IPS-NIHi7 (cell line): ENCODE measurements around the gene KRTCAP2.
A peak's percentile ranks its signal among the peaks of the same experiment; 100 is the strongest.
"Not testable (repeated sequence)": the region's sequence is repeated elsewhere in the genome, so short reads cannot be mapped to it uniquely, and the experiment has no call there.

Source experiments
- DNase-seq: peaks from one replicate; pipeline ENCODE4 v3.0.0; 2012; ENCODE audit warnings: mixed read lengths; ENCODE audit errors: extremely low spot score

Gene KRTCAP2

DNA sequence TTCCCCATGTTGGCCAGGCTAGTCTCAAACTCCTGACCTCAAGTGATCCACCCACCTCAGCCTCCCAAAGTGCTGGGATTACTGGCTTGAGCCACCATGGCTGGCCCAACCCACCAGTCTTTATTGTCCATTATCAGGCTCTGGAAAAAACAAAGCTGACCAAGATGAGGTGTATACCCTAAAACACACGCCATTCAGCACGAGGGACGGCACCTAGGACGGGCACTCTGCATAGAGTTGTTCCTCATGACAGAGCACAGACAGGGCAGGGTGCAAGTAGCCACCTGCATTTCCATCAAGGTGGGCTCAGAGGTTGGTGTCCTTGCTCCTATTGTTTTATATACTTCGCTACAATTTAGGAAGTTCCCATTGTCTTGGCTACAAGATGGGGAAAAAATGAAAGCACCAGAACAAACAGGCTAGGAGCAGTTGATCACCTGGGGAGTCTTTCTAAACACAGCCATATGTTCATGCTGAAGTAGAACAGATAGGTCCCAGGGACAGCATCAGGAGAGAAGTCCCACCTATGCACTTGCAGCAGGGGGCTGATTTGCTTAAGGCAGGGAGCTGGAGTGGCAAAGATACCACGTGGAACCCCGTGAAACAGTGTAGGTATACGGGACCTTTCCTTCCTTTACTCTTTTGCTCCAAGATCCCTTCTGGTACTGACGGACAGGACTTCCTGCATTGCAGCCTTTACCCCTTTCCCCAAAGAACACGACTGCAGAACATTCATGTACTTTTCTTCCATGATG is 4.5 kb downstream of the KRTCAP2 start:
- peak; percentile 2 for DNase-seq

- not testable (repeated sequence) for DNase-seq
These were observed 5.0 kb downstream of the KRTCAP2 start for GRCh38 chr1:155168105-155168445.

- DNase-seq = peak; percentile 90
These were observed 5.7 kb downstream of the KRTCAP2 start for GRCh38 chr1:155167166-155168104.

- peak; percentile 37 for DNase-seq
These were observed 6.5 kb downstream of the KRTCAP2 start for GRCh38 chr1:155166471-155167165.

GRCh38 chr1:155166051-155166470 is 7.0 kb downstream of the KRTCAP2 start:
- peak; percentile 39 for DNase-seq

GRCh38 chr1:155164625-155165024 is 8.5 kb downstream of the KRTCAP2 start:
- DNase-seq = not testable (repeated sequence)

GRCh38 chr1:155163785-155164184 is 9.3 kb downstream of the KRTCAP2 start:
- DNase-seq = not testable (repeated sequence)

DNA sequence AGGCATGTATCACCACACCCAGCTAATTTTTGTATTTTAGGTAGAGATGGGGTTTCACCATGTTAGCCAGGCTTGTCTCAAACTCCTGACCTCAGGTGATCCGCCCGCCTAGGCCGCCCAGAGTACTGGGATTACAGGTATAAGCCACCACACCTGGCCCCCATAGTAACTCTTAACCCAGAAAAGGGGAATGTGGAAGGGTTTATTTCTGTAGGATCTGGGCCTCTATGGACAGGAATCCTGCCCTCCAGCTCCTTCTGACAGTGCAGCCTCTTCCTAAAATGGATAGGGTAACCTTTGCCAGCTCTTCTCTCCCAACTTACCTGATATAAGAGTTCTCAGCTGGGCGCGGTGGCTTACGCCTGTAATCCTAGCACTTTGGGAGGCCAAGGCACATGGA is 10.5 kb downstream of the KRTCAP2 start:
- not testable (repeated sequence) for DNase-seq

GRCh38 chr1:155160128-155160527 is 13.0 kb downstream of the KRTCAP2 start:
- no peak for DNase-seq

DNA sequence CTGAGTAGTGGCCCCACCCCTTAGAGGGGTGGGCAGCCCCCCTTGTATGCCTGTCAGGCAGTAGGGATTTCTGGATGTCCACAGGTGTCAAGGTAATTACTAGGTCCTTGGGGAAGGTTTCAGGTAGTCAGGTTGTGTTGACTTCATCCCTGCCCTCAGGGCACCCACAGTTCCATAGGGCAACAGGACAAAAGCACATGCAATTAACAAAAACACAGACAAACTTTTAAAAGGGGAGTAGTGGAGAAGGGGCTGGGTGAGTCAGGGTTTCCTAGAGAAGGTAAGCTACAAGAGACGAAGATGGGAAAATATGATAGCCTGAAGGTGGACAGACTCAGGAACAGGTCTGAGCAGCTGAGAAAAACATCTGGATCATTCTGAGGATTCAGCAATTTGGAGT is 14.1 kb downstream of the KRTCAP2 start:
- DNase-seq = peak; percentile 7

GRCh38 chr1:155155996-155156643 is 17.0 kb downstream of the KRTCAP2 start:
- DNase-seq = not testable (repeated sequence)

- DNase-seq = no peak
These were observed 27.6 kb downstream of the KRTCAP2 start for GRCh38 chr1:155145491-155145890.

GRCh38 chr1:155141749-155142148 is 31.4 kb downstream of the KRTCAP2 start:
- DNase-seq = no peak

DNA sequence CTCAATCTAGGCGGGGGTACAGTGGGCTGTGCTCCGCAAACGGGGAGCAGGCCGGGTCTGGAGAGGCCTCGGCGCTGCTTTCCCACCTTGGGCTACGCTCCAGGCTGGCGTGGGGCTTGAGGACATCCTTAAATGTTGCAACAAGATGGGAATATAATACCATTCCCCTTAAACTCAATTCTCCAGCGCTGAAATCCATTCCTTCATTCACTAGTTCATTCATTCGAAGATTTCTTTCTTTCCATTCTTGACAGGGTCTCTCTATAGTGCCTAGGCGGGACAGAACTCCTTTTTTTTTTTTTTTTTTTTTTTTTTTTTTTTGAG is 32.5 kb downstream of the KRTCAP2 start:
- DNase-seq = no peak

GRCh38 chr1:155139895-155140629 is 33.0 kb downstream of the KRTCAP2 start, which contains the start of gene DPM3:
Gene DPM3 (minus strand): TSS chr1:155140531. CDS start chr1:155140240, 291 bp downstream.
- peak; percentile 83 for DNase-seq

DNA sequence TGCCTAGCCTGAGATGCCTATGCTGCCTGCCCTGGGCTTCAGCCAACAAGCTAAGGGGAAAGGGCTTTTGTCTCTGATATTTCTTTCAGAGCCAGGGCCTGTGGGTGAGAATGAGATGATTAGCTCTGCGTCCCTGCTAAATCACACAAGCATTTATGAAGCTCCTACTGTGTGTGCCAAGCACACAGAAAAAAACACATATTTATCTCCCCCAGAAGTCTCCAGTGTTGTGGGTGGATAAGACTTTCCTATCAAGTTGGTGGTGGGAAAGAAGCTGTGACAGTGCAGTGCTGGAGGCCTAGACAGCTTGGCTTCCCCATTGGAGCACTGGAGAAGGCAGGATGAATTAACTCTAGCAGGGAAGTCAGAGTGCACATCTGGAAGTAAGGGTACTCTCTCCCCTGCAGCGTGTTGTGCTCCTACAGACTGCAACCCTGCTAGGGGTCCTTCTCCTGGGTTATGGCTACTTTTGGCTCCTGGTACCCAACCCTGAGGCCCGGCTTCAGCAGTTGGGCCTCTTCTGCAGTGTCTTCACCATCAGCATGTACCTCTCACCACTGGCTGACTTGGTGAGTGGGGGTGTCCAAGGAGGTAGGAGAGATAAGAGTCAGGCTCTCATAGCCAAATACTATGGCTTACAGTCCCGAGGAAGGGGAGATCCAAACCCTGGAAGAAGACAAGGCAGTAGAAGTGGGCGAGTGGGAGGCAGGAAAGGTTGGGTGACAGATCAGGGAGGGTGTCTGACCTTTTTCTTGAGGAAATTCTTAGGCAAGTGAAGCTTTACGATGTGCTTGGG is 35.8 kb downstream of the KRTCAP2 start:
- no peak for DNase-seq

GRCh38 chr1:155136748-155137147 is 36.4 kb downstream of the KRTCAP2 start:
- DNase-seq = no peak

- DNase-seq = peak; percentile 96
These were observed 37.6 kb downstream of the KRTCAP2 start, which contains the start of gene SLC50A1 for GRCh38 chr1:155135415-155136028. Gene SLC50A1 (plus strand): TSS chr1:155135852. CDS start chr1:155135912, 60 bp downstream.

DNA sequence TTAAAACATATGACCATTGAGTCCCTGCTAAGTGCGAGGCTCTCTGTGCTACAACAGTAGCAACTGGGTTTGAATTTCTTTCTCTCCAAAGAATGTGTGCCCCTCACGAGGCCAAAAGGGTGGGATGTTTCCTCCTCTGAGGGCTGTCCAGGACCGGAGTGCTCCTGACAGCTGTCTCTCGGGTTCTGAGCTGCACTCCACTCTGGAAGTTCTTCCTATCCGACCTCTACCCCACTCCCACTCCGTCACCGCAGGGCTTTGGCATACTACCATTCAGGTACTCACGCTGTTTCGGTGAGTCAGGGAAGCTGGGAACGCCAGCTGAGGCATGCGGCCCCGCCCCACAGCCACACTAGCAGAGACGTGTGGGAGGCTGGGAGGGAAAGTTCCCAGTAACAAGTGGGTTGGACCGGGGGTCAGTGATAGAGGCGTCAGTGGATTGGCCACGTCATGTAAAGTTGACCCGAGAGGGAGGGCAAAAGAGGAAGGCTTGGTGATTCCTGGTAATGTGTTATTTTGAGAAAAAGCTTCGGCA is 38.2 kb downstream of the KRTCAP2 start:
- DNase-seq = peak; percentile 62
